Occipital lobe (tissue), 2 donors: ENCODE measurements around the gene SPPL3. TPM values are rescaled to one million over a fixed set of nuclear protein-coding genes. Genes with fewer than 3 reads are reported as not detected.
"Not testable (repeated sequence)": the region's sequence is repeated elsewhere in the genome, so short reads cannot be mapped to it uniquely, and the experiment has no call there.

Experiments used
- DNase-seq: peaks from one replicate; lab custom pipeline; 2025; lab: John Stamatoyannopoulos, UW
- total RNA-seq: library from RNA; depleted of rRNA; stranded (reverse); fragments of >200 nt; gene quantifications from one replicate; pipeline ENCODE4 v1.2.3, GENCODE V29; 2014

SPPL3 gene
- total RNA-seq, 1 donor from 2014 or later, result 64.7 TPM

GRCh38 chr12:120820884-120821510, 83.2 kb downstream of the SPPL3 start:
- DNase-seq, result no peak

- DNase-seq, result no peak
Measured at GRCh38 chr12:120818416-120818815, 85.7 kb downstream of the SPPL3 start.

- DNase-seq, result no peak
Measured at GRCh38 chr12:120817559-120818330, 86.4 kb downstream of the SPPL3 start.

- no peak for DNase-seq
Measured at GRCh38 chr12:120816363-120816762, 87.8 kb downstream of the SPPL3 start.

- no peak for DNase-seq
Measured at GRCh38 chr12:120814903-120815429, 89.2 kb downstream of the SPPL3 start.

GRCh38 chr12:120814203-120814902, 89.8 kb downstream of the SPPL3 start:
- no peak for DNase-seq

- no peak for DNase-seq
Measured at GRCh38 chr12:120813588-120814153, 90.5 kb downstream of the SPPL3 start.

GRCh38 chr12:120810021-120810420, 94.1 kb downstream of the SPPL3 start:
- DNase-seq, result no peak

- no peak for DNase-seq
Measured at GRCh38 chr12:120804428-120804827, 99.7 kb downstream of the SPPL3 start.

GRCh38 chr12:120801146-120801545, 103.0 kb downstream of the SPPL3 start:
- DNase-seq, result no peak

GRCh38 chr12:120800665-120801064, 103.5 kb downstream of the SPPL3 start:
- DNase-seq, result no peak

GRCh38 chr12:120799243-120800045, 104.7 kb downstream of the SPPL3 start:
- no peak for DNase-seq

GRCh38 chr12:120798696-120799095, 105.5 kb downstream of the SPPL3 start:
- DNase-seq, result no peak

- no peak for DNase-seq
Measured at GRCh38 chr12:120797677-120798642, 106.2 kb downstream of the SPPL3 start.

- no peak for DNase-seq
Measured at GRCh38 chr12:120795441-120796178, 108.5 kb downstream of the SPPL3 start.

GRCh38 chr12:120793357-120793756, 110.8 kb downstream of the SPPL3 start:
- no peak for DNase-seq

GRCh38 chr12:120792456-120792855, 111.7 kb downstream of the SPPL3 start:
- not testable (repeated sequence) for DNase-seq

GRCh38 chr12:120791669-120792176, 112.4 kb downstream of the SPPL3 start:
- no peak for DNase-seq

GRCh38 chr12:120790114-120790513, 114.0 kb downstream of the SPPL3 start:
- DNase-seq, result no peak
